Esophagus squamous epithelium (tissue), 5 donors: ENCODE results near the gene PANX2. TPM values are rescaled to one million over a fixed set of nuclear protein-coding genes. Genes with fewer than 3 reads are reported as not detected.

Source experiments
- DNase-seq: peaks from one replicate; lab custom pipeline; 2025; lab: John Stamatoyannopoulos, UW
- H3K27ac ChIP-seq, 4 donors: fragments of 200-600 bp; sonication (generic); one replicate each; pipeline ENCODE4 v1.5.1; 2016 to 2019; ENCODE audit warnings: mild to moderate bottlenecking in 1 of 4
- H3K27me3 ChIP-seq, 4 donors: fragments of 200-600 bp; sonication (generic); 1 replicate in 3 of 4; 2 replicates in 1 of 4; pipeline versions ENCODE4 v1.5.1 to v1.6.0; 2017 to 2021; ENCODE audit warnings: antibody characterized with exemption in 1 of 4
- H3K36me3 ChIP-seq, 3 donors: fragments of 200-600 bp; sonication (generic); one replicate each; pipeline ENCODE4 v1.5.1; 2016 to 2019
- H3K4me1 ChIP-seq, 3 donors: fragments of 200-600 bp; sonication (generic); one replicate each; pipeline ENCODE4 v1.5.1; 2017 to 2019
- H3K4me3 ChIP-seq, 4 donors: fragments of 200-600 bp; sonication (generic); 1 replicate in 3 of 4; 2 replicates in 1 of 4; pipeline ENCODE4 v1.5.1; 2016 to 2019; ENCODE audit warnings: mild to moderate bottlenecking in 2 of 4, moderate library complexity in 1 of 4
- H3K9me3 ChIP-seq, 3 donors: fragments of 200-600 bp; sonication (generic); one replicate each; pipeline ENCODE4 v1.5.1; 2016 to 2019
- POLR2A ChIP-seq, 4 donors: fragments of 450-650 bp; IDR thresholded peaks; one replicate each; pipeline ENCODE4 v1.6.1; 2017; ENCODE audit warnings: antibody characterized with exemption in 4 of 4, mild to moderate bottlenecking in 4 of 4, moderate library complexity in 3 of 4
- WGBS, 2 donors: methylation state at CpG; one replicate each; pipeline ENCODE4 v1.1.5; 2018; 5-methylcytosine and 5-hydroxymethylcytosine counted together
- intact Hi-C: fragments of 100-400 bp; cut with DNase I; formaldehyde crosslinking; loops from one replicate; pipeline ENCODE4 v1.15.0; 2022
- total RNA-seq, 4 donors: library from RNA; depleted of rRNA; stranded (reverse); fragments of >200 nt; gene quantifications; one replicate each; pipeline ENCODE4 v1.1.0, GENCODE V29; 2016
- TF ChIP-seq, protein P1 (sequence below), 6 experiments: fragments of 450-650 bp in 4 of 6; fragments of 200-600 bp in 2 of 6; sonication (generic) in 2 of 6; IDR thresholded peaks; one replicate each; pipeline ENCODE4 v1.5.1; 2016 to 2019; ENCODE audit warnings: antibody characterized with exemption in 6 of 6, mild to moderate bottlenecking in 4 of 6, moderate library complexity in 4 of 6
- donor health status: DM: yes; HTN: yes; CAD: no.

Gene PANX2
- total RNA-seq, 4 donors from 2014 or later = 1.6 to 4.5 (median 3.4) TPM

DNA sequence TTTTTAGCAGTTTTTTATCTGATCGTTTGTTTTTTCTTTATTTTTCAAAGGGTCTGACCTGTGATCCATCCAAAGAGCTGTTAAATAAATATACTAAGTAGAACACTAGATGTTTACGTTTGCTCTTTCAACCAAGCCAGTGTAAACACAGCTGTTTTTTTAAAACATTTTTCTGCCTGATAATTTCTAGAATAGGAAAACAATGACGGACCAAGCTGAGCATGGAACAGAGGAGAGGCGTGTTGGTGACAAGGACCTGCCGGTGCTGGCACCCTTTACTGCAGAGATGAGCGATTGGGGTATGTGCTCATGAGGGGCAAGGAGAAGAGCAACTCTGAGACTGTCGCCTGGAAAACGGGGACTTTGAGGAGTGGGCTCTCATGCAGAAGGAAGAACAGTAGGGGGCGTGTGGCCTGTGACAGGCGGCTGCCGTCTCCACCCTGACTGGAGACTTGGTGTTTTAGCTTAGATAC, 28.6 kb upstream of the PANX2 start:
- 37 to 58% methylated on average over 11 of the region's 11 CpGs for WGBS, 2 donors
- Histone ChIP-seq H3K27me3 (peaks cover 0 to 30% (median 0%) of the 10 kb centered on the region in 4 donors), H3K27ac (peak overlapping the region in 1 of 4 donors; percentile 13), H3K4me1 (peaks cover 0 to 18% (median 0%) of the 10 kb centered on the region in 3 donors), H3K9me3 (no peaks in the 10 kb centered on the region), H3K4me3 (no peak overlapping the region), H3K36me3 (no peaks in the 10 kb centered on the region)
- no peak for DNase-seq
- TF ChIP-seq POLR2A (IDR thresholded peaks at IDR 0.05) = no peak
- TF ChIP-seq, protein P1, sequence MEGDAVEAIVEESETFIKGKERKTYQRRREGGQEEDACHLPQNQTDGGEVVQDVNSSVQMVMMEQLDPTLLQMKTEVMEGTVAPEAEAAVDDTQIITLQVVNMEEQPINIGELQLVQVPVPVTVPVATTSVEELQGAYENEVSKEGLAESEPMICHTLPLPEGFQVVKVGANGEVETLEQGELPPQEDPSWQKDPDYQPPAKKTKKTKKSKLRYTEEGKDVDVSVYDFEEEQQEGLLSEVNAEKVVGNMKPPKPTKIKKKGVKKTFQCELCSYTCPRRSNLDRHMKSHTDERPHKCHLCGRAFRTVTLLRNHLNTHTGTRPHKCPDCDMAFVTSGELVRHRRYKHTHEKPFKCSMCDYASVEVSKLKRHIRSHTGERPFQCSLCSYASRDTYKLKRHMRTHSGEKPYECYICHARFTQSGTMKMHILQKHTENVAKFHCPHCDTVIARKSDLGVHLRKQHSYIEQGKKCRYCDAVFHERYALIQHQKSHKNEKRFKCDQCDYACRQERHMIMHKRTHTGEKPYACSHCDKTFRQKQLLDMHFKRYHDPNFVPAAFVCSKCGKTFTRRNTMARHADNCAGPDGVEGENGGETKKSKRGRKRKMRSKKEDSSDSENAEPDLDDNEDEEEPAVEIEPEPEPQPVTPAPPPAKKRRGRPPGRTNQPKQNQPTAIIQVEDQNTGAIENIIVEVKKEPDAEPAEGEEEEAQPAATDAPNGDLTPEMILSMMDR (IDR thresholded peaks at IDR 0.05) = no peak
- intact Hi-C loops = no loop called here

DNA sequence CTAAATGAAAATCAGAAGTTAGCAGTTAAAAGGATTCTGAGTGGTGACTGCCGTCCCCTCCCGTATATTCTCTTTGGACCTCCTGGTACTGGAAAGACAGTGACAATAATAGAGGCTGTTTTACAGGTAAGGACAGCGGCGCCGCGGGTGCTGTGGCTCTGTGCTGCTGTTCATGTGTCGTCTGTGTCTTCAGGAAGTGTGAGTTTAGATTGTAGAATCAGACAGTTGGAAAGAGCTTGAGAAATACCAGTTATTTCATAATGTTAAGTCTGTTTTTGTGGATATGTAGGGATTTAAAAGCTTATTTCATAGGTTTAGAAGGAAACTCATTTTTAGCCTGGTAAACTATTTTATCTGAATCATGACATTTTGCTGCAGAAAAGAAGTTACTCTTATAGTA, 27.4 kb upstream of the PANX2 start:
- intact Hi-C loops = no loop called here
- no peaks in the 10 kb centered on the region for H3K9me3 ChIP-seq
- no peak for DNase-seq
- WGBS, 2 donors = 56 to 84% methylated on average over 5 to 7 of the region's 7 CpGs
- no peak overlapping the region for H3K4me3 ChIP-seq
- peaks cover 0 to 19% (median 0%) of the 10 kb centered on the region in 3 donors for H3K4me1 ChIP-seq
- TF ChIP-seq POLR2A (IDR thresholded peaks at IDR 0.05) = no peak
- TF ChIP-seq, protein P1 (IDR thresholded peaks at IDR 0.05) = no peak
- no peaks in the 10 kb centered on the region for H3K36me3 ChIP-seq
- peaks cover 0 to 30% (median 0%) of the 10 kb centered on the region in 4 donors for H3K27me3 ChIP-seq
- H3K27ac ChIP-seq = peak overlapping the region in 1 of 4 donors; percentile 17

DNA sequence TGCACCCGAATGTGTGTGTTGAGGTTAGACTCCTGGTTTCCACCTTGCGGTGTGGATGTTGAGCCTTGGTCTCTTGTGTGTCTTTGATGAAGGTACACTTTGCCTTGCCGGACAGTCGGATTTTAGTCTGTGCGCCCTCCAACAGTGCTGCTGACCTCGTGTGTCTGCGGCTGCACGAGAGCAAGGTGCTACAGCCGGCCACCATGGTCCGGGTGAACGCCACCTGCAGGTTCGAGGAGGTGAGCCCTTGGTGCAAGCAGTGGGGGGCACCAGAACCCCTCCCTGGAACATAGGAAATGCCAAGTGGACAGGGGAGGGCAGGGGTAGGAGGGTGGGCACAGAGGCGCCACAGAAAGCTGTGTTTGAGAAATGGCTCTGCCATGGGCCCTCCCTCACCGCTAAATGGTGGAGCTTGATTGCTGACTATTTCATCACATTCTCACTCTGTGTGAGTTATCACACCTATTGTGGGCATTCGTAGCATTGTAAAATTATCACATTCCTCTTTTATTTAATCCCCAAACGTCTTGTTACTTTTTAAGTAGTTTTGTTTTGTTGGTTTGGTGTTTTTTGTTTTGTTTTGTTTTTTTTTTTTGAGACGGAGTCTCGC, 26.4 kb upstream of the PANX2 start:
- Histone ChIP-seq H3K27me3 (peaks cover 0 to 30% (median 0%) of the 10 kb centered on the region in 4 donors), H3K9me3 (no peaks in the 10 kb centered on the region), H3K36me3 (no peaks in the 10 kb centered on the region), H3K4me1 (peaks cover 0 to 19% (median 0%) of the 10 kb centered on the region in 3 donors), H3K27ac (no peak overlapping the region), H3K4me3 (no peak overlapping the region)
- WGBS, 2 donors = 88% methylated on average over 7 to 11 of the region's 18 CpGs
- TF ChIP-seq POLR2A (IDR thresholded peaks at IDR 0.05) = no peak
- TF ChIP-seq, protein P1 (IDR thresholded peaks at IDR 0.05) = no peak
- DNase-seq = no peak
- intact Hi-C loops = no loop called here

DNA sequence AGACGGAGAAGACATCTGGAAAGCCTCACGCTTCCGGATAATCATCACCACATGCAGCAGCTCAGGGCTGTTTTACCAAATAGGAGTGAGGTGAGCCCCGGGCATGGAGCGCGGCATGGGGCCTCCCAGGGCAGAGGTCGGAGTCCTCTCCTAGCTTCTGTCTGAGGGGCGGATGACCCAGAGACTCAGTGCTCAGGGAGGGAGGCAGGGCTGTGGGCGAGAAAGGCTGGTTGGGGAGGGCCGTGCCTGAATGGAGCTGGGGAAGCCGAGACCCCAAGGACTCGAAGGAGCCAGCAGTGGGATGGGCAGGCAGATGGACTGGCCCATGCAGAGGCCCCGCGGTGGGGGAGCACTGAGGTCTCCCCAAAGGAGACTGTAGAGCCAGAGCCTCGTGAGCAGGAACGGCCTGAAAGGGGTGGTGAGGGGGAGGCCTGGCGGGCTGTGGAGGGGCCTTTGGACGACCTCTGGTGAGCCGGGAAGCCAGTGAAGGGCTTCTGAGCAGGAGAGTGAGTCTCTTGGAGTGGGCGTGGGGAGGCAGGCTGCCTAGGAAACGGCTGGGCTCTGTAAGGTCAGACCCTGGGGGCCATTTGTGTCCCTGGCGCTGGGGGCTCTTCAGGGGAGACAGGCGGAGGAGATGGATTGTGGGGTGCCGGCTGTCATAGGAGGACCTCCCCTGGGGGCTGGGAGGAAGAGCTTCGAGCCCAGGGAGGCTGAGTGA, 24.7 kb upstream of the PANX2 start:
- WGBS, 2 donors = 67 to 73% methylated on average over 19 to 21 of the region's 25 CpGs
- intact Hi-C loops = no loop called here
- no peaks in the 10 kb centered on the region for H3K9me3 ChIP-seq

More for the DNA sequence above, 24.7 kb upstream of the PANX2 start:
- H3K27me3 ChIP-seq = peaks cover 0 to 38% (median 0%) of the 10 kb centered on the region in 4 donors
- H3K36me3 ChIP-seq = no peaks in the 10 kb centered on the region
- no peak for TF ChIP-seq POLR2A (IDR thresholded peaks at IDR 0.05)
- TF ChIP-seq, protein P1 (IDR thresholded peaks at IDR 0.05) = no peak
- peaks cover 0 to 10% (median 0%) of the 10 kb centered on the region in 3 donors for H3K4me1 ChIP-seq
- no peak for DNase-seq
- no peak overlapping the region for H3K4me3 ChIP-seq
- H3K27ac ChIP-seq = no peak overlapping the region
